NCI-H2107 treated with DMSO at 0.1 percent for 48 hours (cell line): Measurements from ENCODE around the gene CHD1.

Experiments used
- DNase-seq: peaks from one replicate; lab custom pipeline; 2025; ENCODE audit not compliant: unreplicated experiment; lab: John Stamatoyannopoulos, UW

The CHD1 gene

DNA sequence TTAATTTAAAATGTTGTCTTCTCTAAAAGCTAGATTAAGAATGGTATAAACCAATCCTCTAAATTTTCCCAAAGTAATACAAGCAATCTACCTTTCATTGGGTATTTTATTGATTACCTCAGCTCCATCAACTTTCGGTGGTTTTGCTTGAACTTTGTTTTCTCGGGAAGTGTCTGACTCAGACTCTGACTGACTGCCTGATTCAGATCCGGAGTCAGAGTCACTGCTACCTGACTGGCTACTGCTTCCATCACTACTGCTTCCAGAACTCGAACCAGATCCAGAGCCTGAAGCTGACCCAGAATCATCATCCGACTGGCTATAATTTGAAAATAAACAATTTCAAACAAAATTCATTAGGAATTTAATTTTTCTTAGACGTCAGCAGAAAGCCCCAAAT, 24.0 kb downstream of the CHD1 start:
- no peak for DNase-seq

DNA sequence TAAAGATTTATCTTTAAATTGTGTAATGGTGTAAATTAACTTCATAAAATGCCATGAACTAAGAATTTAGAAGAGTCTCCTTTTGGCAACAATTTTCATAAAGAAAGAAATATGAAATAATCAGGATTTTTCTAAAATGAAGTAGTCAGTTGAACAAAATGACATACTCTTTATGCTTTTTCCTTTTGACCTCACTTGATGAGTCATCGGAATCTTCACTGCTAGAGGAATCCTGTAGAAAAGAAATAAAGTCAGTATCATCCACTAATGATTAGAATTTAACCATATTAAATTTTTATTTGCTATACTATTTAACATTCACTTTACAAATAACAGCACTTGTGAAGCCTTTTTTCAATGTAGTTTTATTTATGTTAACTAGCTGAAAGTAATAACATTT, 26.1 kb downstream of the CHD1 start:
- DNase-seq, result no peak

DNA sequence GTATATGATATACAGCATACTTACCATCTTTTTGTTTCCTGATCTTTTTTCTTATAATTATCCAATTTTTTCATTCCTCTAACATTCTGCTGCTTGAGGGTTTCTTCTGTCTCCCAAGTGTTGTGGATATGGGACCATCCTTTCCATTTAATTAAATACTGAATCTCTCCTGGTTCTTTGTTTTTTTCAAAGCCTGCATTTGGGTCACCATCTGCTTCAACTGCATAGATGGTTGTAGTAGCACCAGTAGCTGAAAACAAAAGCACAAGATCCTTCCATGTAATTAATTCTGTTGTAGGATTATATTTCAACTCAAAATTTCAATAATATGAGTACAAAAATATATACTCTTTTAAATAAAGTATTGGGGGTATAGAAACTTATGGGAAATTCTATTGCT, 29.4 kb downstream of the CHD1 start:
- DNase-seq, result no peak

DNA sequence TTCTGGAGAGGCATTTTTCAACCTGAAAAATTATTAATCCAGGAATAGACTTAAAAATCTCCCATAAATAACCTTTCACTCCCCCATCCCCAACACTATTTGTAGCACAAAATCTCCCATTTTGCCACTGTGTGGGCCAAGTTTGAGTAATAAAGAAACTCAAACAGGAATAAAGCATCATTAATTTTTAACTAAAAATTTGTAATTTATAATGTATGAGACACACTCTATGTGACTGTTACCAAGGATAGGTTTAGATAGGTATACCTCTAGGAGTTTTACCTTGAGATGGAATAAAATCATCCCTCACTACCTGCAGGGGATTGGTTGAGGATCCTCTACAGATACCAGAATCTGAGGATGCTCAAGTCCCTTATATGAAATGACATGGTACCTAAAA, 30.1 kb downstream of the CHD1 start:
- no peak for DNase-seq

DNA sequence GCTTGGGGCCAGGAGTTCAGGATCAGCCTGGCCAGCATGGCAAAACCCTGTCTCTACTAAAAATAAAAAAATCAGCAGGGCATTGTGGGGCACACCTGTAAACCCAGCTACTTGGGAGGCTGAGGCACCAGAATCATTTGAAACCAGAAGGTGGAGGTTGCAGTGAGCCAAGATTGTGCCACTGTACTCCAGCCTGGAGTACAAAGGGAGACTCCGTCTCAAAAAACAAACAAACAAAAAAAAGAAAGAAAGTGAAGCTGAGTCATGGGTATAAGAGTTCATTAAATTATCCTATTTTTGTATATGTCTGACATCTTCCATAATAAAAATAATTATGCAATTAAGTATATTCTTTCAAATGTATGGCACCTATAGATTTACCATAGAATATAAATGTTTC, 37.2 kb downstream of the CHD1 start:
- no peak for DNase-seq

DNA sequence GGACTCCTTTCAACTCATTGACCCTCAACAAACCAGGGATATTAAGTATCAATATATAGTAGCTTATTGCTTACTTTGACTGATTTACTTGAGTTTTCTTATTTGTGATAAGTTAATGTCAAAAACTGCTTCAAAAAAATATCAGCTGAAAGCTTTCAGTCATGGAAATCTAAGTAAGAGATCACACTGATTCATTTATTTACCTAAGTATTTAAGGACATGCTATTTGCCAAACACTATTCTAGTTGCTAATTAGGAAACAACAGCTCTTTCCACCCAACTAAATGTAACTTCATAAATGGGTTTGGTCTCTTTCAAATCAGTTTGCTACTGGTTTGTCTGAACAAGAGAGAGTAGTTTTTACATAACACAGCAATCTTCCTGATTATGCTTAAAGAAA, 48.2 kb downstream of the CHD1 start:
- no peak for DNase-seq

DNA sequence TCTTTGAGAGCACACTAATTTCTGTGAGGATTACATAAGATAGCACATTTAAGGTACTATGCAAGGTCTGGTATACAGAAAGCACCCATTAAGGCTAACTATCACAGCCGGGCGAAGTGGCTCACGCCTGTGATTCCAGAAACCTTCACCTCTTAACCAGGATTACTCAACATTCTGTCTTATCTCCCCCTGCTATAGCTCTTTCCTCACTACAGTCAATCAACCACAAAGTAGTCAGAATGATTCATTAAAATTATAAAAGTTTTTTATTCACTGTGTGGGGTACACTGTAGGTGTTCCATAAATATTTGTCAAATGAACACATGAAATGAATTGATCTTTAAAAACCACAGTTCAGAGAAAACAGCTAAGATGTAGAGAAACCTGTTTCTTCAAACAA, 48.7 kb downstream of the CHD1 start:
- no peak for DNase-seq

DNA sequence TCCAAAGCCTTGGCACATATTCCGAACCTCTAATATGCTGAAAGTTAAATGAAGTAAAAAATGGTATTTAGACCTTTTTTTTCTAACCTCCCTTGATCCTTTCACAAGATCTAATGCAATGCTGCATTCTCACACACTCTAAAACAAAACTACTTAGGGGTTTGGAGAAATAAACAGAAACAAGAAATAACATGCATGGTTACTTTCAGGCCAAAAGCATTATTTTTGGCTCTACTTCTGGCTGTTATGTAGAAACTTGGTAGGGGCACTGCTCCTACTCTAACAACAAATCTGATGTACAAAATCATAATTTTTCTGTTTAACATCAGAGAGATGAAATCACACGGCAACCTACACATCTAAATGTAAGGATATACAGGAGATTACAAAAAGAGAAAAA, 51.2 kb downstream of the CHD1 start:
- no peak for DNase-seq

DNA sequence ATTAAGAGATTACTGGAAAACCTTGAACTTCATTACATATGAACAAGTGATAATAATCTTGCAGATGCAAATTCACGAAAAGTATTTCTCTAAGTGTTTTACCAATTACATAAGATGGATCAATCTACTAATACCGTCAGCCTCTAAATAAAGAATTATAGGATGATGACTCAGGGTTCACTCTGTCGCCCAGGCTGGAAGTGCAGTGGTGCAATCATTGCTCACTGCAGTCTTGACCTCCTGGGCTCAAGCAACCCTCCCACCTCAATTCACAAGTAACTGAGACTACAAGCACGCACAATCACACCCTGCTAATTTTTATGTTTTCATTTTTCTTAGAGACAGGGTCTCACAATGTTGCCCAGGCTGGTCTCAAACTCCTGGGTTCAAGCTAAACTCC, 56.1 kb downstream of the CHD1 start:
- DNase-seq, result no peak

DNA sequence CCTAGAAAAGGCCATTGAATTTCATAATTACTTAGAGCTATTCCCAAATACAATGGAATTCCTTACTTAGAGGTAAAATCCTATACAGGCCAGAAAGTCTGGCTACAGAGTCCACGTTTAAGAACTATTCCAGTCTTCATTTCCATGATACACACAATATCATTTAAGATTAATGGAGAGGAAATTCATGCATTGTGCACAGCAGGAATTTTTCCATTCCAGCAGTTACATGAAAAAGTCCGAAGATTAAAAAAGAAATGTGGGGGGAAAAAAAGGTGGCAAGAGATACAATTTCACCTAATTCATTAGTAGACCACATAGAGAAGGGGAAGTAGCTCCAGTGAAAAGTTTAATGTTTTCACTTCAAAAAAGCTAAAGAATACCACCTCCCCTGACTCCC, 63.1 kb downstream of the CHD1 start:
- DNase-seq, result no peak

DNA sequence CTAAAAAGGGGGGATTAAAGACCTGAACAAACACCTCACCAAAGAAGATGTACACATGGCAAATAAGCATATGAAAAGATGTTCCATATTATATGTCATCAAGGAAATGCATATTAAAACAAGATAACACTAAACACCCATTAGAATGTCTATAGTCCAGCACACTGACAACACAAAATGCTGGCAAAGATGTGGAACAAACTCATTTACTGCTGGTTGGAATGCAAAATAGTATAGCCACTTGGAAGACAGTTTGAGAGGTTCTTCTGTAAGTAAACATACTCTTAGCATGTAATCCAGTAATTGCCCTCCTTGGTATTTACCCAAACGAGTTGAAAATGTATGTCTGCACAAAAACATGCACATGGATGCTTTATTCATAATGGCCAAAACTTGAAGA, 81.8 kb downstream of the CHD1 start:
- no peak for DNase-seq

DNA sequence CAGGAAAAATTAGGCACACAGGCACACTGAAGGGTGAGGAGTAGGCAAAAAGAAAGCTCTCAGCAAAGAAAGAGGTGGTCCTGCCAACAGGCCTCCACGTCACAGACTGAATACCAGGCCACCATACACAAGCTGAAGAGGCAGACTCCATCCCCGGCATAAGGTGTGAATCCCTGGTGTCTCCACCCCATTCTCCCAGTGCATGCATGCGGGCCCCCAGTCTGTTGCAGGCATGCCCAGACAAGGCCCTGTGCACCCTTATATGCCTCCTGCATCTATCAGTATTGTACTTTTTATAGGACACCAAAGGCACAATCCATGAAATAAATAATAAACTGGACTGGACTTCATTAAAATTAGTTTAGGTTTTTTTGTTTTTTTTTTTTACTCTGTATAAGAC, 82.3 kb downstream of the CHD1 start:
- DNase-seq, result no peak

DNA sequence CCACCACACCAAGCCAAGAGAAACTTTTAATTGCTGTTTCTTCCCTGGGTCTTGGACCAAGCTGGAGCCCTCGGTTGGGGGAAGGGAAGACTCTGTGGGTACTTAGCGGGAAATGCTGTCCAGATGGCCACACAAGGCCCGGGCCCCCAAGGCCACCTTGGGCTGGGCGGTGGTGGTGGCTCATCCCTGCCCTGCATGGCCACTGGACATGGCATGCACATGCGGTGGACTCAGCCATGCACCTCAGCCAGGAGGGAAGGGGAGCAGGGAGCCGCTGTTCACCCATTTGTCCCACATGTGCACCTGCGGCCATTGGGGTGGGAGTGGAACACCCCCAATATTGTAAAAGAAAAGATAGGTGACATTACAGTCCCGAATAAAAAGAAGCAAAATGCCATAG, 82.9 kb downstream of the CHD1 start:
- DNase-seq, result no peak

DNA sequence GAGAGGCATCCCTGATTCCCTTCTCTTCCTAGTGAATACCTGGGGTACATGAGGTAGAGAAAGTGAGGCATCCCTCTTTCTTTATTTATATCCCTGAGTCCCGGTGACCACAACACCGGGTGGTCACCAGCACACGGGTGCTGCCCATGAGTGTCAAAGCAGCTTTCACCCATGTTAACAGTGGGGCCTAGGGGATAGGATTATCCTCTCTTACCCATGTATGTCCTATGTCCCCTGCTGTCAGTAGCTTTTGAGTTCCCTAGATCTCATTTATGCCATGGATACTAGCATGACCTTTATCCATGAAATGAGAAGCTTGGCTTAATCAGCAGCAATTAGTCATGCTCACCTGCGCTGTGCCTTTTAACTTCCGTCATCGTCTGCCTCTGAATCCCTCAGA, 83.9 kb downstream of the CHD1 start:
- DNase-seq, result no peak

DNA sequence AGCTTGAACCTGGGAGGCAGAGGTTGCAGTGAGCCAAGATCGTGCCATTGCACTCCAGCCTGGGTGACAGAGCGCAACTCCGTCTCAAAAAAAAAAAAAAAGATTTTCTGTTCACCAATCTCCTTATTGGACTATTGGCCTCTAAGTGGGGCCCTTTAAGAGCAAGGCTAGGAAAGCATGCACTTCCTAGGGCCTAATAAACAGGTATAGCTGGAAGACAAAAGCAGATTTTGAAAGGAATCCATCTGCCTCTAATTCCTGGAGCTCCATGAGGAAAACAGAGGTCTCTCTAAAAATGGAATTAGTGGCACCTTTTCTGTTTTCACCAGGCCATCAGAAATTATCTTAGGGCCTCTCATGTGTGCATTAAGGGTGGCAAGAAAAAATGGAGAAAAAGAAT, 85.3 kb downstream of the CHD1 start:
- no peak for DNase-seq

DNA sequence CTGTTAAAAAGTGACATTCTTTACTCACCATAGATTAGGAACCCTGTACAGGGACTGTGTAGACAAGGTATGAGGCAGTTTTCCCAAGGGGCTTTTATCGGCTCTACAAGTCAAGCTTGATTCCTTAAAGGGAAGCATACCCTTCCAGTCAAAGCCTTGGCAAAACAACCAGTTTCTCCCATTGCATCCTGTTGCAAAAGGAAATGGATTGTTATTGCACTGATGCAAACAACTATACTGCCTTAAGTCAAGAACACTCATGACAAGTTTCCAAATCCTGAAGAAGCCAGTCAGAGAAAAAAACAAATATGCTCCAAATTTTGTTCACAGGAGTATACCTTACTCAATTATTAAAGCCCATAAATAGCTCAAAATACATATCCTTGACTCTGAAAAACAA, 87.9 kb downstream of the CHD1 start:
- DNase-seq, result no peak

DNA sequence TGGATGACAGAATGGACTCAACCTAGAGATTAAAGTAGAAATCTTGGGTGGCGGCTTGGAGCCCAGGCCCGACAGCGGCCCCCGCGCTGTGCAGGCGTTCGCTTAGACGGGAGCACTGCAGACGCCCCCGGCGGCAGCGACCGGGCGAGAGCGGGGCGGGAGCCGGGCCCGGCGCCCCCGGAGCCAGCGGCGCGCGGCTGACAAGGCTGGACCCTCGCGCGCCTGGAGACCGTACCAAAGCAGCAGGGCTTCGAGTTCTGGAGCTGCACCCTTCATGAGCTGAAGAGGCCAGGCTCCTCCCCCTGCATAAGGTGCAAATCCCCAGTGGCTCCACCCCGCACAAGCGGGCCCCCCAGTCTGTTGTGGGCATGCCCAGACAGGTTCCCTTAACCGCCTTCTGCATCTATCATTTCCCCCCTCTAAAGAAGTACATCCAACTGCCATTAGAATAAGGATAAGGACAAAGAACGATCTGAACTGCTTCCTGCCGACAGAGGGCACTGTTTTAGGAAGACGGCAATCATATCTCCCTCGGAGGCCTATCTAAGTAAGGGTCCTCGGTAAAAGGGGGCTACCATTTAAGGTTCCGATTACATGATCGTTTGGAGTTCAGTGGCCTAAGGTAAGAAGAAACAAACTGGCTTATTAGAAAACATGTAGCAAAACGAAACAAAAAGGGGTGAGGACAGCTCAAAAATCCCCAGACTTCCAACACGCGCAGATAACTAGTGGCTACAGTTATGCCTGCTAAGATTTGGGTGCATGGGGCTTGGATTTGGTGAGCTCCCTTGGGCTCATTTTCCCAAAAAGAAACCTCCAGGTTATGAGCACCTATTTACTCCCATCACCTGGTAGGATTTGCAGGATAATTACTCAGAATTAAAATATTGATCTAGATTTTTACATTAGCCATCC, 89.1 kb downstream of the CHD1 start:
- no peak for DNase-seq

DNA sequence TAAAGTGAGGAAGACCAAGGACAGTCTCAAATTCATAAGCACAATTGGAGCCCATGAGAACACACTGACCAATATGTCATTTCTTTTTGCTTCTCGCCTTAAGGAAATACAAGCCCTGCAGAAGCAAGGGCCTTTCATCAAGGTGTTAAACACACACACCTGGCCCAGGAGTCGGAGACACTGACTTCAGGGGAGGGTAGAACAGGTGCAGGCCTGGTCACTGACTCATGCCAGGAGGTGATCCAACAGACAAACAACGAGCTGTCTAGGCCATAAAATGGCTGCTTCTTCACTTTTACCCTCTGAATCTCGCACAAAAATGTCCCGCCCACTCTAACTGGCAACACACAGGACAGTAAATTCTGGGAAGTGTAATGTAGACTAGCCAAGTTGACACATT, 92.6 kb downstream of the CHD1 start:
- DNase-seq, result no peak

DNA sequence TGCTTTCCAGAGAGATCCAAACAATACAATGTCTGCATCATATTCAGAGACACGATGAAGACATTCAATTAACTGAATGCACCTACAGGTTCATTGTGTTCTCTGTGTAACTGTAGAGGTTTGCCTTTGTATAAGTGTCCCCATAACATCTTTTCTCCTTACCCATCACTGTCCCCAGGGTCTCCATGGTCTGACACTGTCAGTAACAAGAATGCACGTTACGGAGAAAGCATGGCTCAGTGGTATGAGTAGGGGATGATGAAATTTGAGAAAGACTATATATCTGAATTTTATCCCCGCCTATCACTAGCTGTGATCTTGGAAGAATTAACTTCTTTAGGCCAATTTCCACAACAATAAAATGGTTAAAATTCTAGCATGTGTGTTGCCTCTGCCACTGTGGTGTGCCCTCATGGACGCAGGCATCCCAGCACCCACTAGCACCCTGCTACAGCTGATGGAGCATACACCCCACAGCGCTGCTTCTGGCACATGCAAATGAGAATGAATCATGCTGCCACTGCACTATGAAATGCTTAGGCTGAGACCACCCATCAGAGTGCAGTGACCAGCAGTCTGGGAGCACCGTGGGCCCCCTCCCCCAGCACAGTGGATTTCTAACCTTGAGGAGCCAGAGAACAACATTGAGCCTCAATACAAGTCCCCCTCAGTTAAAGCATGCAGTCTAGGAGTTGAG, 101.1 kb downstream of the CHD1 start:
- DNase-seq, result no peak

DNA sequence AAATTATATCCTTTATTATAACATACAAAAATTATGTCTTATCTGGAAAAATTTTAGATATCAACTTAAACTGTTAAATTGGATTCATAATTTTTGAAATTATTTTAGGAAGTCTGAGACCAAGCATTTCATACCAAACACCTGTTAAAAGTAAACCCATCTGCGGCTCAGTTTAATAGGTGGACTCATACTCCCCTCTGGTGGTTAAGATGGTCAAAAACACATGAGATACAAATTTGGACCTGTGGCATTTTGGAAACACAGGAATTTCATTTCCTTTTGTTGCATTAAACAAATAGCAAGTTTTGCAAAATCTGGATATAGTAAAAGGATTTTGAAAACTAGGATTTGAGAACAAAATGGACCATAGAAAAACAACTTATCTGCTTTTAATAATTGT, 101.6 kb downstream of the CHD1 start:
- DNase-seq, result peak; percentile 20

DNA sequence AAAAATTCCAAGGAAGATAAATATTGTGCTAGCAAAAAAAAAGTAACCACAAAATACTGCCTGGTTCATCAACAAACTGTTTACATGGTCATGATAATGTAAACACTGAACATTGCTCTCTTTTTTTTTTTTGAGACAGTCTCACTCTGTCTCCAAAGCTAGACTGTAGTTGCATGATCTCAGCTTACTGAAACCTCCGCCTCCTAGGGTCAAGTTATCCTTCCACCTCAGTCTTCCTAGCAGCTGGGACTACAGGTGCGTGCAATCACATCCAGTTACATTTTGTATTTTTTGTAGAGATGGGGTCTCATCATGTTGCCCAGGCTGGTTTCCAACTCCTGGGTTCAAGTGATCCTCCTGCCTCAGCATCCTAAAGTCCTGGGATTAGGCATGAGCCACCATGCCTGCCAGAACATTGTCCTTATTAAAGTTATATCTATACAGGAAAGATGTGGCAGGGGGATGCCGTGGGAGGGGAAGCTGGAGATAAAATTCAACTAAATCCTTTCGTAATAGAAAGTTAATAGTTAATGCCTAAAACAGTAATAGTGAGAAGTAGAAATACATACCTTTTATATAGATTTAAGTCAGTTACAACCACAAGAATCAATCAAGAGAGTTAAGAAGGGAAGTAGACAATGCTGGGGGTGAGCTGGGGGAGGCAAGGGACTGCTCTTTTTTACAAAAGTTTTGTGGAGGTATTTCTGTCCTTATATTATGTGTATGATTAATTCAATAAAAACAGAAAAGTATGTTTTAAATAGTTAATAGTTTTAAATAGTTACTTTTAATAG, 103.0 kb downstream of the CHD1 start:
- no peak for DNase-seq
